NCI-H2196 treated with DMSO at 0.1 percent for 48 hours (cell line): ENCODE measurements around the gene HYOU1.
A peak's percentile ranks its signal among the peaks of the same experiment; 100 is the strongest.
"Not testable (repeated sequence)": the region's sequence is repeated elsewhere in the genome, so short reads cannot be mapped to it uniquely, and the experiment has no call there.

Source experiments
- DNase-seq: peaks from one replicate; lab custom pipeline; 2025; ENCODE audit not compliant: unreplicated experiment; lab: John Stamatoyannopoulos, UW

HYOU1 gene

DNA sequence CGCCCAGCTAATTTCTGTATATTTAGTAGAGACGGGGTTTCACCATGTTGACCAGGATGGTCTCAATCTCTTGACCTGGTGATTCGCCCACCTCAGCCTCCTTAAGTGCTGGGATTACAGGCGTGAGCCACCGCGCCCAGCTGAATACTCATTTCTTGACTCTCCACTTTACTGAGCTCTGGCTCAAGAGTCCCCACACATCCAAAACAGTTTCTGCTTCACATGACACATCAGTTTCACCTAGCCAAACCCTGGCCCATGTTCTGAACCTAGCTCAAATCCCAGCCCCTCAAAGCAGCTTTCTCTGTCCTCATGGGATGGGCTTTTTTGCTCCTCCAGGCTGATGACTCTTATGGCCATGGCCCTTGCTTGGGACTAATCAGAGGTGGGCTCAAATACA is 9.8 kb downstream of the HYOU1 start:
- DNase-seq: no peak

DNA sequence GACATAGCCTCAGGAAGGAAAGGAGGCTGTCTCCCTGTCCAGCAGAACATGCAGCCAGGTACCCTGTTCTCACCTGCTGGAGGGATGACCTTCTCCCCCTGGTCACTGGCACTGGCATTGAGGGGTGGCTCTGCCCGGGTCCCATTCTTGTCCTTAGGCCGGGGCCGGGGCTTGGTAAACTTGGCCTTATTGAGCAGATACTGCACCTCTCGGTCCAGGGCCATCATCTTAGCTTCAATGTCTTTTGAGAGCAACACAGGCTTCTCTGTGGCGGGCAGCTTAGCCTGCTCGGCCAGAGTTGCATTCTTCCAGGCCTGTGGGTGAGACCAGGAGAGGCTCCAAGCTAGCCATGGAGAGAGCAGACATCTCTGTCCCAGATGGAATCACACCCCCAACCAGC is 10.5 kb downstream of the HYOU1 start:
- no peak for DNase-seq

- DNase-seq: no peak
Measured at GRCh38 chr11:119044708-119045107, 12.3 kb downstream of the HYOU1 start.

- no peak for DNase-seq
Measured at GRCh38 chr11:119042927-119043326, 14.1 kb downstream of the HYOU1 start.

DNA sequence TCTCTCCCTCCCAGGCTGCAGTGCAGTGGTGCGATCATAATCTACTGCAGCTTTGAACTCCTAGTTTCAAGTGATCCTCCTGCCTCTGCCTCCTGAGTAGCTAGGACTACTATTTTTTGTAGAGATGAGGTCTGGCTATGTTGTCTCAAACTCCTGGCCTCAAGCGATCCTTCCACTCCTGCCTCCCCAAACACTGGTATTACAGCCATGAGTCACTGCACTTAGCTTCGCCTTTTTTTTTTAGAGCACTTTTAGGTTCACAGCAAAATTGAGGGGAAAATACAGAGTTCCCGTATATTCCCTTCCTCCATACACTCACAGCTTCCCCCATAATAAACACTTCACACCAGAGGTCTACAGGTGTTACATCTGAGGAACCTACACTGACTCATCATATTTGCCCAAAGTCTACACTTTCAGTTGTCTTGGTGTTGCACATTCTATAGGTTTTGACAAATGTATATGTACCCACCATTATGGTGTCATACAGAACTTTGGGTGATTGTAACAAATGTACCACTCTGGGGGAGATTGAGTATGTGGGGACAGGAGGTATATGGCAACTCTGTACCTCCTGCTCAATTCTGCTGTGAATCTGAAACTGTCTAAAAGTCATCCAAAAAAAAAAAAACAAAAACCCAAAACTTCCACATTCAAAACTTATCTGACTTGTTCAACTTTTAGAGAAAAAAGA is 15.0 kb downstream of the HYOU1 start:
- no peak for DNase-seq

DNA sequence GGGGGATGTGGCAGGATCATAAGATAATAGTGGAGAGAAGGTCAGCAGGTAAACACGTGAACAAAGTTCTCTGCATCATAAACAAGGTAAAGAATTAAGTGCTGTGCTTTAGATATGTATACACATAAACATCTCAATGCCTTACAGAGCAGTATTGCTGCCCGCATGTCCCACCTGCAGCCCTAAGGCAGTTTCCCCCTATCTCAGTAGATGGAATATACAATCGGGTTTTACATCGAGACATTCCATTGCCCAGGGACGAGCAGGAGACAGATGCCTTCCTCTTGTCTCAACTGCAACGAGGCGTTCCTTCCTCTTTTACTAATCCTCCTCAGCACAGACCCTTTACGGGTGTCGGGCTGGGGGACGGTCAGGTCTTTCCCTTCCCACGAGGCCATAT is 17.5 kb downstream of the HYOU1 start:
- not testable (repeated sequence) for DNase-seq

GRCh38 chr11:119038884-119039283 is 18.1 kb downstream of the HYOU1 start:
- DNase-seq: no peak

- no peak for DNase-seq
Measured at GRCh38 chr11:119034813-119035212, 22.2 kb downstream of the HYOU1 start.

DNA sequence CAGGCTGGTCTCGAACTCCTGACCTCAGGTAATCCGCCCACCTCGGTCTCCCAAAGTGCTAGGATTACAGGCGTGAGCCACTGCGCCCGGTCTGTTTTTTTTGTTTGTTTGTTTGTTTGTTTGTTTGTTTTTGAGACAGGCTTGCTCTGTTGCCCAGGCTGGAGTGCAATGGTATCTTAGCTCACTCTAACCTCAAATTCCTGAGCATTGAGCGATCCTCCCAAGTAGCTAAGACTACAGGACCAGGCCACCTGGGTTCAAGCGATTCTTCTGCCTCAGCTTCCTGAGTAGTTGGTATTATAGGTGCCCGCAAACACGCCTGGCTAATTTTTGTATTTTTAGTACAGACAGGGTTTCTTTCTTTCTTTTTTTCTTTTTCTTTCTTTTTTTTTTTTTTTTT is 23.6 kb downstream of the HYOU1 start:
- DNase-seq: not testable (repeated sequence)

GRCh38 chr11:119031912-119032280 is 25.1 kb downstream of the HYOU1 start:
- no peak for DNase-seq

- DNase-seq: peak; percentile 96
Measured at GRCh38 chr11:119030329-119031047, 26.5 kb downstream of the HYOU1 start, which contains the start of gene SLC37A4. TSS of gene SLC37A4 (minus strand) at chr11:119030877.

DNA sequence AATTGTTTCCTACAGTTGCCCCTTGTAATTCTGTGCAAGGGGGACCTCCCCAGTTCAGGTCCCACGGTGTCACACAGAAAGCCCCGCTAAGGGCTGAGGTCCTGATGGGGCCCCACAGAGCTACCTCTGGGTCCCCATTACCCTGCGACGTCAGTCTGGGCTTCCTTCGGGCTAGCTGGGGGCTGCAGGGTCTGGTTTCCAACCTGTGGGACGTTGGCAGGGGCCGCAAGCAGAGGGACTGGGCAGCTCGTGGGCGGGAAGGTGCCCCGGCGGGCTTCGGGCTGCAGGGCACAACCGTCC is 27.0 kb downstream of the HYOU1 start:
- DNase-seq: no peak

GRCh38 chr11:119029340-119030028 is 27.5 kb downstream of the HYOU1 start:
- DNase-seq: no peak

DNA sequence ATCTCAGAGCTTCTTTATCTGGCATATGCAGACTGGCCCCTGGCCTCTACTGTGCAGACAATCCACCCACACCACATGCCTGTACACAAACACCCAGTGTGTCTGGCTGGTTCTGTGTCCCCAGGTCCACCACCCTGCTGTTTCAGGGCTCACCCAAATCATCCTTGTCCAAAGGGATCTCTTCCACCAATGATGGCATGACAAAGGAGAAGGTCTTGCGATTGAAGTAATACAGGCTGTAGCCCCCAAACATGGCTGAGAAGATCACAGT is 28.0 kb downstream of the HYOU1 start:
- no peak for DNase-seq

GRCh38 chr11:119028346-119029068 is 28.5 kb downstream of the HYOU1 start:
- no peak for DNase-seq

GRCh38 chr11:119027561-119028345 is 29.3 kb downstream of the HYOU1 start:
- DNase-seq: no peak

DNA sequence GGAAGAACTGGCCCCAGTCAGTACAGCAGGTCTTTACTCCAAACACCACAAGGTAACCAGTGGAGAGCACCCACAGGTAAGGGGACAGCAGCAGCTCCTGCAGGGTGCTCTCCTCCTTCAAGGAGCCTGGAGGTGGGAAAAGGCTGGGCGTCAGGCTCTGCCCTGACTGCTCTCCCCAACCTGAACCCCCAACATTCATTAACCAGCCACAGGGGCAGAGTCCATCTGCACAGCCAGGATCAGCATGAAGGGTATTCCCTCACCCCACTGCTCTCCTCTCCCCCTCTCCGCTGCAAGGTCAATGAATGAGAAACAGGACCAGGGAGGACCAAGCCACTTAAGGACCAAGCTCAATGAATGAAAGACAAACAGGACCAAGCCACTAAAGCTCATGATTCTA is 30.0 kb downstream of the HYOU1 start:
- DNase-seq: no peak

DNA sequence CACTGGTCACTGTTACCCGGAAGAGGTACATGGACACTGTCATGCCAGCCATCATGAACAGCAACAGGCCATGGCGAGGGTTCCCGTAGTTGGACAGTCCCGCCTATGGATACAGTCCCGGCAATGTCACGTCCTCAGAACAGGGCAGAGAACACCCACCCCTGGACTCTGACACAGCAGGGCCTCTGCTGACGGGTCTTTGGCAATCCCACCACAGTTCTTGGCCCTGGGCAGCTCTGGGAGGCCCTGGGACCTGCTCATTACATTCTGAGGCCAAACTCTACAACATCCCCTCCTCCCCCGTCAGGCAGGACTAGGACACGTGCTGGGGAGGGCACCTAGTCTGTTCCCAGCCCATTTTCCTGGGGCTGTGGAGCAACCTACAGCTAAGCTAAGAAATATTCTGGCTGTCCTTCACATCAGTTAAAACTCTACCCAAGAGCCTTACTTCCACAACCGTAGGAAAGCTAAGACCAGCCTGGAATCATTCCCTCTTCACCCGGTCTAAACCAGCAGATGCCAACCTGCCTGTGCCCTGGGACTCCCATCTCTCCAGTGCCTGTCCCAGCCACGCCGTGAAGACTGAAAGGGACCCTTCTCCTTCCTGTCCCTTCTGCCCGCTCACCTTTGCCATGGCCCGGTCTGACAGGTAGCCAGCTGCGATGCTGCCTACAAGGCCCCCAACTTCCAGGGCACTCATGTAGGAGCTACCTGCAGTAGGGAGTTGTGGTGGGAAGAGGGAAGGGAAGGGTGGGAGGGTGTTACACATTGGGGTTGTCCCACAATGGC is 30.8 kb downstream of the HYOU1 start:
- no peak for DNase-seq

DNA sequence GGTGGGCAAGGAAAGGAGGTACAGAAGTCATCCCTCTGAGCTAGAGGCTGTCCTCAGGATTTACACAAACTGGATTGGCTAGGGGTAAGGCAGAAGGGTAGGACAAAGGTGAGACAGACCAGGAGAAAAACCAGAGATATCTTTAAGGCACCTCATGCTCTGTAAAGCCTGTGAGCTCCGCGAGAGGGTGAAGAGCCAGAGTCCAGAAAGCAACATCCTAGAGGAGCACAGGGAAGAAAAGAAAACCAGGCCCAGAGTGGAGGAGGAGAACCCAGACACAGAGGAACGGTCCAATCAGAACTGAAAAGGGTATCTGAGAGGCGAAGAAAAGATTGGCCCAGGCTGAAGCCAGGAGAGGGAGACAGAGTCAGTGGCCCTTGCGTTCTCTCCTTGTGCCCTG is 31.5 kb downstream of the HYOU1 start:
- DNase-seq: no peak

- no peak for DNase-seq
Measured at GRCh38 chr11:119025099-119025473, 31.9 kb downstream of the HYOU1 start.
